ENCODE data around the gene CRYZL1. TPM values are rescaled to one million over a fixed set of nuclear protein-coding genes. Genes with fewer than 3 reads are reported as not detected.
"Not testable (repeated sequence)": the region's sequence is repeated elsewhere in the genome, so short reads cannot be mapped to it uniquely, and the experiment has no call there.

Gene CRYZL1
- total RNA-seq, 1 experiment from 2014 or later: 8.1 TPM

- no peak for DNase-seq (ENCODE audit: low spot score)
Measured at GRCh38 chr21:33634254-33634653, 7.3 kb downstream of the CRYZL1 start.

GRCh38 chr21:33626151-33626550, 15.4 kb downstream of the CRYZL1 start:
- not testable (repeated sequence) for DNase-seq (ENCODE audit: low spot score)

- DNase-seq (ENCODE audit: low spot score): no peak
Measured at GRCh38 chr21:33622253-33622652, 19.3 kb downstream of the CRYZL1 start.

GRCh38 chr21:33619726-33620125, 21.8 kb downstream of the CRYZL1 start:
- no peak for DNase-seq (ENCODE audit: low spot score)

- no peak for DNase-seq (ENCODE audit: low spot score)
Measured at GRCh38 chr21:33618407-33618806, 23.1 kb downstream of the CRYZL1 start.

- DNase-seq (ENCODE audit: low spot score): not testable (repeated sequence)
Measured at GRCh38 chr21:33617565-33617964, 24.0 kb downstream of the CRYZL1 start.

- no peak for DNase-seq (ENCODE audit: low spot score)
Measured at GRCh38 chr21:33611006-33611744, 30.4 kb downstream of the CRYZL1 start.

GRCh38 chr21:33608559-33608958, 33.0 kb downstream of the CRYZL1 start:
- no peak for DNase-seq (ENCODE audit: low spot score)

GRCh38 chr21:33598051-33598450, 43.5 kb downstream of the CRYZL1 start:
- DNase-seq (ENCODE audit: low spot score): no peak

- DNase-seq (ENCODE audit: low spot score): peak; percentile 80
Measured at GRCh38 chr21:33588485-33589335, 52.8 kb downstream of the CRYZL1 start, which contains the start of gene DONSON. Gene DONSON (minus strand): TSS chr21:33588684. CDS start chr21:33588641, 43 bp downstream.

GRCh38 chr21:33587792-33588484, 53.6 kb downstream of the CRYZL1 start:
- DNase-seq (ENCODE audit: low spot score): peak; percentile 36

GRCh38 chr21:33586927-33587326, 54.6 kb downstream of the CRYZL1 start:
- no peak for DNase-seq (ENCODE audit: low spot score)

- no peak for DNase-seq (ENCODE audit: low spot score)
Measured at GRCh38 chr21:33584455-33584854, 57.1 kb downstream of the CRYZL1 start.

GRCh38 chr21:33578959-33579542, 62.5 kb downstream of the CRYZL1 start:
- no peak for DNase-seq (ENCODE audit: low spot score)

GRCh38 chr21:33578214-33578613, 63.3 kb downstream of the CRYZL1 start:
- no peak for DNase-seq (ENCODE audit: low spot score)

- not testable (repeated sequence) for DNase-seq (ENCODE audit: low spot score)
Measured at GRCh38 chr21:33576741-33577141, 64.8 kb downstream of the CRYZL1 start.

GRCh38 chr21:33572350-33572749, 69.2 kb downstream of the CRYZL1 start:
- no peak for DNase-seq (ENCODE audit: low spot score)

- no peak for DNase-seq (ENCODE audit: low spot score)
Measured at GRCh38 chr21:33569991-33570390, 71.5 kb downstream of the CRYZL1 start.

GRCh38 chr21:33568448-33568847, 73.1 kb downstream of the CRYZL1 start:
- DNase-seq (ENCODE audit: low spot score): no peak

GRCh38 chr21:33567914-33568313, 73.6 kb downstream of the CRYZL1 start:
- DNase-seq (ENCODE audit: low spot score): no peak

GRCh38 chr21:33566514-33566913, 75.0 kb downstream of the CRYZL1 start:
- no peak for DNase-seq (ENCODE audit: low spot score)

- no peak for DNase-seq (ENCODE audit: low spot score)
Measured at GRCh38 chr21:33562389-33562788, 79.2 kb downstream of the CRYZL1 start.

Data from HT-29 (cell line).